Measurements from ENCODE around the gene LIPA. TPM values are rescaled to one million over a fixed set of nuclear protein-coding genes. Genes with fewer than 3 reads are reported as not detected.

LIPA gene
- total and polyA plus RNA-seq, 8 donors: 4.7 to 52.6 (median 17.6) TPM

DNA sequence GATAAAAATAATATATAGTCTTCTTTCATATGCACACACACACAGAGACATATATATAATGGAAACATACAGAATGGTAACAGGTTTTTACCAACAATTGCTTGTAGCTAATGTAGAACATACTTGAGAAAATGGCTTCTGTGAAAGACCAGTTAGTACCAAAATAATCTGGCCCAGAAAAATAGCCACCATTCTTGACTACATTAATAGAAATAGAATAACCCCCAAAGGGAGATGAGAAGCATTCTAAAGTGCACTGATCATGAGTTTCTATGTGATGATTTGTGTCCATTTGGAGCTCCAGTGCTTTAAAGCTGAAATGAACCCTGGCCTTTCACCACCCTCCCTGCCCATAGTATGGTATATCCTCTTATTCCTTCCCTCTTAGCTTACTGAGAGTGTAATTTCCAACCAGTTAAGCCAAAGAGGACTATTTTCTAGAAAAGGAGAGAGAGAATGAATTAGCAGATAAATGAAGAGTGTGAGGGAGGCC lies 27.4 kb upstream of the LIPA start:
- FAIRE-seq: no peak
- no peak for ATAC-seq

DNA sequence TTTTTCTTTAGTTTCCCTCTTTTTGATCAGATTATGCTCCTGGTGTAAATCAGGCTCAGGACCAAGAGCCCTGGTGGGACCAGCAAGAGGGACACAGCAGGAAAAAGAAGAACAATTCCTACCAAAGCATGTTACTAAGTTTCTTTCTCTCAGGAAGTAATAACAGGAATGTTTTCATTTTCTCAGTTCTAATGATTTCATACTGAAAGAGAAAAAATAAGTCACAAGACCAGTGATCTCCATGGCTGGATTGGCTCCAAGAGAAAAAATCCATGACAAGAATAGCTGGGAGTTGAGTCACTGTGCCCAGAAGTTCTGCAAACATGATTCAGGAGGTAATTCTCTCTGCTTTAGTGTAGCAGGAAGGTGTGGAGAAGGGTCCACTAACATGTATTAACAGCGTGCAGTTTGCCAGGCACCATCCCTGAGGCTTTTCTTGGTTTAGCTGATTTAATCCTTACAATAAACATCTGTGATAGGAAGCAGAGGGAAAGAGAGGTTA lies 26.5 kb upstream of the LIPA start:
- peak; percentile 85 to 91 (median 89) for ATAC-seq
- WGBS, 2 donors: 24 to 31% methylated on average over 1 of the region's 1 CpG
- peaks cover 0 to 23% (median 7%) of the 10 kb centered on the region in 3 donors for H3K4me1 ChIP-seq
- H3K36me3 ChIP-seq: no peaks in the 10 kb centered on the region
- H3K27ac ChIP-seq: peak overlapping the region; percentile 25 to 91 (median 69)
- intact Hi-C loops (cut with DNase I): no loop called here
- no peaks in the 10 kb centered on the region for H3K9me3 ChIP-seq
- peak in 3 of 6 donors; percentile 63 to 67 (median 64) for DNase-seq
- TF ChIP-seq, protein P1, sequence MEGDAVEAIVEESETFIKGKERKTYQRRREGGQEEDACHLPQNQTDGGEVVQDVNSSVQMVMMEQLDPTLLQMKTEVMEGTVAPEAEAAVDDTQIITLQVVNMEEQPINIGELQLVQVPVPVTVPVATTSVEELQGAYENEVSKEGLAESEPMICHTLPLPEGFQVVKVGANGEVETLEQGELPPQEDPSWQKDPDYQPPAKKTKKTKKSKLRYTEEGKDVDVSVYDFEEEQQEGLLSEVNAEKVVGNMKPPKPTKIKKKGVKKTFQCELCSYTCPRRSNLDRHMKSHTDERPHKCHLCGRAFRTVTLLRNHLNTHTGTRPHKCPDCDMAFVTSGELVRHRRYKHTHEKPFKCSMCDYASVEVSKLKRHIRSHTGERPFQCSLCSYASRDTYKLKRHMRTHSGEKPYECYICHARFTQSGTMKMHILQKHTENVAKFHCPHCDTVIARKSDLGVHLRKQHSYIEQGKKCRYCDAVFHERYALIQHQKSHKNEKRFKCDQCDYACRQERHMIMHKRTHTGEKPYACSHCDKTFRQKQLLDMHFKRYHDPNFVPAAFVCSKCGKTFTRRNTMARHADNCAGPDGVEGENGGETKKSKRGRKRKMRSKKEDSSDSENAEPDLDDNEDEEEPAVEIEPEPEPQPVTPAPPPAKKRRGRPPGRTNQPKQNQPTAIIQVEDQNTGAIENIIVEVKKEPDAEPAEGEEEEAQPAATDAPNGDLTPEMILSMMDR (IDR thresholded peaks at IDR 0.05): no peak
- peak; percentile 67 for FAIRE-seq
- no peak overlapping the region for H3K4me3 ChIP-seq
- no peaks in the 10 kb centered on the region for H3K27me3 ChIP-seq

More for the DNA sequence above, 27.4 kb upstream of the LIPA start:
- DNase-seq: no peak
- Histone ChIP-seq H3K9me3 (no peaks in the 10 kb centered on the region), H3K4me1 (peaks cover 0 to 25% (median 7%) of the 10 kb centered on the region in 3 donors), H3K4me3 (no peak overlapping the region), H3K27ac (peak overlapping the region in 2 of 4 donors; percentile 80 to 91), H3K36me3 (no peaks in the 10 kb centered on the region), H3K27me3 (no peaks in the 10 kb centered on the region)
- TF ChIP-seq, protein P1 (IDR thresholded peaks at IDR 0.05): no peak
- intact Hi-C loops (cut with DNase I): no loop called here

DNA sequence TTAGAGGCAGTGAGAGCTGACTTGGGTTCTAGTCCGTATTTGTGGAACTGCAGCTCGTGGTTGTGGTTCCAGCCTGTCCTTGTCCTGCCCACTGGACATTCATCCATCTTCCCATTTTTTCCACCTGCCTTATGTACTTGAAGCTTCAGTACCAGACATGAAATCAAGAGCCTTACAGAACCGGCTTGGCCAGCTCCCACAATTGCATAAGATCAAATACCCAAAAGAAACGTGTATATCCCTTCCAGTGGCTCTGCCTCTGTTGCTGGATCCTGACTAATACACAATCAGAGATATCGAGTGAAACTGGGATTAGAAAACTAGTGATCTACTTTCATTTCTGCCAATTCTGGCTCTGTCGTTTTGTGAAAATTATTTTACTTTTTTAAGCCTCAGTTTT lies 23.8 kb upstream of the LIPA start:
- H3K9me3 ChIP-seq: no peaks in the 10 kb centered on the region
- FAIRE-seq: no peak
- peak overlapping the region in 2 of 4 donors; percentile 30 to 41 for H3K27ac ChIP-seq
- intact Hi-C loops (cut with DNase I): no loop called here
- TF ChIP-seq, protein P1 (IDR thresholded peaks at IDR 0.05): no peak
- ATAC-seq: peak in 1 of 4 donors; percentile 15
- 51 to 55% methylated on average over 6 of the region's 6 CpGs for WGBS, 2 donors
- H3K36me3 ChIP-seq: no peaks in the 10 kb centered on the region
- no peaks in the 10 kb centered on the region for H3K27me3 ChIP-seq
- H3K4me3 ChIP-seq: no peak overlapping the region
- peaks cover 0 to 21% (median 7%) of the 10 kb centered on the region in 3 donors for H3K4me1 ChIP-seq
- DNase-seq: no peak

DNA sequence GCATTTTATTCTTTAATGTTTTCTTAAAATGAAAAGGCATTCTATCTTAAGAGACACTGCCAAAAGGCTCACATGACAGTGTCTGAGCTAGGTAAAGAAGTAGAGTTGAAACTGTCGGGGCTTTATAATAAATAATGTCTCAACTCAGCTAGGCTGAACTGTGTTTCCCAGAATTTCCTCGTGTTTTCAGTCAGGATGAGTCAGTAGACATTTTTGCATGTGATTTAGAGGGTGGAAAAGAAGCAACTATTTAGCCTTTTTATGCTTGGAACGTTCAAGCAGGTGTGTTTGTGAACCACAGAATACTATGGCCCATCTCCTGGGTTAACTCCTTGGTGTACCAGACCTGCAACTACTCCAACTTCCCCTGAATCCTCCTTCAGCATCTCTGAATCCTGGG lies 23.4 kb upstream of the LIPA start:
- peak in 1 of 4 donors; percentile 14 for ATAC-seq
- H3K36me3 ChIP-seq: no peaks in the 10 kb centered on the region
- no peak overlapping the region for H3K4me3 ChIP-seq
- intact Hi-C loops (cut with DNase I): no loop called here
- TF ChIP-seq, protein P1 (IDR thresholded peaks at IDR 0.05): no peak
- H3K9me3 ChIP-seq: no peaks in the 10 kb centered on the region
- WGBS, 2 donors: 27 to 33% methylated on average over 3 of the region's 3 CpGs
- peak overlapping the region in 2 of 4 donors; percentile 30 to 41 for H3K27ac ChIP-seq
- FAIRE-seq: no peak
- no peak for DNase-seq
- no peaks in the 10 kb centered on the region for H3K27me3 ChIP-seq
- H3K4me1 ChIP-seq: peaks cover 0 to 21% (median 7%) of the 10 kb centered on the region in 3 donors

DNA sequence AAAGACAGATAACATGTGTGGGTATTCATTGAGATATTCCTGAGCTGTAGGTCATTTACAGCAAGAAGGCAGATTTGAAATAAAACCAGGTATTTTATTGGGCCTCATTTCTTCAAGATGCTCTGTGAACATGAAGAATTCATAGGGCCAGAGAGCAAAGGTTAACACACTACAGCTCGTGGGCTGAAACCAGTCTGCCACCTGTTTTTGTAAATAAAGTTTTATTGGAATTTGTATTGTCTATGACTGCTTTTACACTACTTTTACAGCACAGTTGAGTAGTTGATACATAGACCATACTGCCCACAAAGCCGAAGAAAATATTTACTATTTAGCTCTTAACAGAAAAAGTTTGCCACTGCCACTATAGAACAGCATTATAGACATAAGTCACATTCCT lies 22.1 kb upstream of the LIPA start:
- Histone ChIP-seq H3K27me3 (no peaks in the 10 kb centered on the region), H3K36me3 (no peaks in the 10 kb centered on the region), H3K9me3 (no peaks in the 10 kb centered on the region), H3K4me3 (no peak overlapping the region), H3K4me1 (peaks cover 0 to 11% (median 7%) of the 10 kb centered on the region in 3 donors), H3K27ac (no peak overlapping the region)
- 72 to 93% methylated on average over 2 of the region's 2 CpGs for WGBS, 2 donors
- no peak for ATAC-seq
- FAIRE-seq: no peak
- intact Hi-C loops (cut with DNase I): no loop called here
- no peak for DNase-seq
- TF ChIP-seq, protein P1 (IDR thresholded peaks at IDR 0.05): no peak
